Activated T-helper 1 cell treated with anti-CD3 and anti-CD28 coated beads, Interleukin-12 subunit alpha, Interleukin-12 subunit beta, Interleukin-2, Interleukin-4 antibody, amounts not matched to agents 30 ng/mL and 10 ng/mL and 1 ng/mL, durations not matched to agents 14 hours and 24 hours and 36 hours (primary cell): Measurements from ENCODE around the gene JAK1. TPM values are rescaled to one million over a fixed set of nuclear protein-coding genes. Genes with fewer than 3 reads are reported as not detected.

Source experiments
- DNase-seq: peaks from one replicate; pipeline ENCODE4 v3.0.0; 2021; ENCODE audit warnings: low spot score
- H3K27ac Mint-ChIP-seq: one replicate; pipeline ENCODE4 v1.8.0; 2021; ENCODE audit warnings: mild to moderate bottlenecking, mixed read lengths
- H3K27me3 Mint-ChIP-seq: one replicate; pipeline ENCODE4 v1.8.0; 2022; ENCODE audit warnings: mild to moderate bottlenecking, moderate library complexity, mixed read lengths; ENCODE audit not compliant: insufficient read depth
- H3K36me3 Mint-ChIP-seq: one replicate; pipeline ENCODE4 v1.8.0; 2021; ENCODE audit warnings: low read depth, mixed read lengths
- H3K4me1 Mint-ChIP-seq: one replicate; pipeline ENCODE4 v1.8.0; 2021; ENCODE audit warnings: low read depth, mixed read lengths
- H3K4me3 Mint-ChIP-seq: one replicate; pipeline ENCODE4 v1.8.0; 2021; ENCODE audit warnings: mild to moderate bottlenecking, moderate library complexity, mixed read lengths
- H3K9me3 Mint-ChIP-seq: one replicate; pipeline ENCODE4 v1.8.0; 2021; ENCODE audit warnings: mixed read lengths
- intact Hi-C: fragments of 100-400 bp; cut with micrococcal nuclease; formaldehyde crosslinking; loops from one replicate; pipeline ENCODE4 v1.15.1; 2024
- total RNA-seq: library from RNA; stranded (reverse); gene quantifications from 2 replicates; pipeline ENCODE4 v1.2.3, GENCODE V29; 2022

JAK1 gene
- total RNA-seq, 1 donor from 2014 or later, result 102 TPM

DNA sequence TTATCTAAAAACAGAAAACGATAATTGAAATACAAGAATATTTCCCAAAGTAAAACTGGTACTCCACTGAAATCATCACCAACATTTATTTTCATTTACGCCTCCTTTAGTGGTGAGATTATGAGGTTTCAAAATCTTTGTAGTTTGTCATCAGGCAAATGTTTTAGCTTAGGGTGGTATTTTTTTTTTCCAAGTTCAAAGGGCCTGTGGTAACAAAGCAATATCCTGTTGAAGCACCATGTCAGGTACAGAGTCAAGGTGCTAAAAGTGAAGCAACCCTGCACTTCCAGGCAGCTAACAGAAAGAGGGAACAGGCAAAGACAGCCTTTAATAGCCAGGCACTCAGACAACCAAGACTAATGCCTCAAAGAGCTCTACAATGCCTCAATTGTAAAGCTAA lies 89.2 kb downstream of the JAK1 start:
- DNase-seq, result peak; percentile 38
- no peaks in the 10 kb centered on the region for H3K27me3 Mint-ChIP-seq
- intact Hi-C loops, result loop anchor here (1.0 to 5.0 kb wide), 5 partner anchors 18 to 165 kb away; partner anchors contain the start of gene JAK1
- H3K4me3 Mint-ChIP-seq, result peak overlapping the region; percentile 62
- H3K9me3 Mint-ChIP-seq, result no peaks in the 10 kb centered on the region
- H3K4me1 Mint-ChIP-seq, result peaks cover 61% of the 10 kb centered on the region
- H3K27ac Mint-ChIP-seq, result peak overlapping the region; percentile 51
- peaks cover 64% of the 10 kb centered on the region for H3K36me3 Mint-ChIP-seq

DNA sequence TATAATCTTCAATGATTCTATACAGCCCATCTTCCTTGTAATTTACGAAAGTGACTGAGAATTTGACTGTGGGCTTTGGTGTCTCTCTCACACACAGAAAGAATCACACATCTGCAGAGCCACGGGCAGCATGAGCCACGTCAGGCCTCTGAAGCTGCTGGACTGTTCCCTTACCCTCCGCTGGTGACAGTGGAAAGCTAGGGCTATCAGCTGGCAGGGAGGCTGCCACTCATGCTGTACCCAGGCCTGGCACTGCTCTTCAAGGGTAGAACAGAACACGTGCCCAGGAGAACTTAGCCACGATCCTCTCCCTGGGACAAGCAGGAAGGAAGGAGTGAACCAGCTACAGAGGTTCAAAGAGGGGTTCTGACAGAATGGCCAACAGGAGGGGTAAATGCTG lies 90.7 kb downstream of the JAK1 start:
- H3K27me3 Mint-ChIP-seq, result no peaks in the 10 kb centered on the region
- H3K27ac Mint-ChIP-seq, result no peak overlapping the region
- peaks cover 59% of the 10 kb centered on the region for H3K4me1 Mint-ChIP-seq
- H3K4me3 Mint-ChIP-seq, result peak overlapping the region; percentile 58
- intact Hi-C loops, result loop anchor here (2.0 to 5.0 kb wide), 2 partner anchors 19 to 167 kb away; no protein-coding TSS in a partner anchor
- DNase-seq, result no peak
- H3K9me3 Mint-ChIP-seq, result no peaks in the 10 kb centered on the region
- peaks cover 68% of the 10 kb centered on the region for H3K36me3 Mint-ChIP-seq

DNA sequence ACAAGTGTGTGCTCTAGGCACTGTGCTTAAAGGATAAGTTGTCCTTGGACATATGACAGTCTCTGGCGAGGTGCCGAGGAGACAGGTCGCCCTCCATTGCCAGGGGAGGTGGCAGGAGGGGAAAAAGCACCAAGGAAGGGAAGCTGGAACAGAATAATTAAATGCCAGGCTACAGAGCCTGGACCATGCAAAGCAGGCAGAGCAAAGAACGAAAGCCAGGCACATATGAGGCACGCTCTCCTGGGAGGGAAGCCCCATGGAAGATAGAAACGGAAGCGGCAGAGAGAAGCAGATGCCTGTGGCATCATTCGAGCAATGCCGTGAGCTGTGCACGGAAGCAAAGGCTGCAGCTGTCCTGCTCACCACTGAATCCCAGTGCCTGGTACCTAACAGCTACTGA lies 91.2 kb downstream of the JAK1 start:
- Mint-ChIP-seq H3K27ac (no peak overlapping the region), H3K4me3 (no peak overlapping the region), H3K27me3 (no peaks in the 10 kb centered on the region), H3K9me3 (no peaks in the 10 kb centered on the region), H3K36me3 (peaks cover 66% of the 10 kb centered on the region), H3K4me1 (peaks cover 59% of the 10 kb centered on the region)
- DNase-seq, result no peak
- intact Hi-C loops, result loop anchor here (5.0 kb wide), 1 partner anchor 167 kb away; no protein-coding TSS in a partner anchor

DNA sequence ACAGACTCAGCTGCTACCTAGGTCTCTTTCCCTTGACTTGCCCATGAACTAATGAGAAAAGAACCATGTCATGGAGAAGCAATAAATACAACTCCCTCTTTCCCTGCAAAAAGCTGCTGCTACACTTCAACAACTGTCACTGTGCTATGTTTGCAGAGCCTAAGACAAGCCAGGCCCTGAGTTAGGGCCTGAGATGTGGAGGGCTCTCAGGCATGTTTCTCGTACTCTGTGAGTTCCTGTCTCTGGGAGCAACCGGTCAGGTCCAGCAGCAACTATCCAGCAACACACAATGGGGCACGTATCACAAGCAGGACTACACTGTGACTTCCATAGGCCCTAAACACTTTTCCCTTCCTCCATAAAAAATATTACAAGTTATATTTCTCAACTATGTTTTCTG lies 91.7 kb downstream of the JAK1 start:
- Mint-ChIP-seq H3K4me1 (peaks cover 59% of the 10 kb centered on the region), H3K27ac (no peak overlapping the region), H3K9me3 (no peaks in the 10 kb centered on the region), H3K27me3 (no peaks in the 10 kb centered on the region), H3K4me3 (no peak overlapping the region), H3K36me3 (peaks cover 66% of the 10 kb centered on the region)
- no peak for DNase-seq
- intact Hi-C loops, result loop anchor here (5.0 kb wide), 1 partner anchor 168 kb away; no protein-coding TSS in a partner anchor

DNA sequence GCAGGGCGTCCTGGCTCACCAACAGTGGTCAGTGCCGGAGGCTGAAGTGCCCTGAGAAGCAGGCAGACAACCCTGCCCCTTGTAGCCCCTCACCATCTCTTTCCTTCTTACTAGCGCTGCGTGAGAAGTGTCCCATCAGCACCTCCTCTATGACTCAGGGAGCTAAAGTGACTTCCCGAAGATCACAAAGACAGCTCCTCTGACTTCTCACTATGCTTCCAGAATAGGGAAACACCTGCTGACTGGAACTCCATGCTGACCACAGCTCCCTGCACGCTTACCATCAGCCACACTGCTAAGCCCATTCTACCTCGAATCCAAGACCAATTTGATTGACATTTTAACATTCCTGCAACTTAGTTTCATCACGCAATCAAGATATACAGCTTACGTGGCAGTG lies 92.8 kb downstream of the JAK1 start:
- DNase-seq, result no peak
- Mint-ChIP-seq H3K9me3 (no peaks in the 10 kb centered on the region), H3K4me1 (peaks cover 58% of the 10 kb centered on the region), H3K4me3 (no peak overlapping the region), H3K36me3 (peaks cover 71% of the 10 kb centered on the region), H3K27ac (no peak overlapping the region), H3K27me3 (no peaks in the 10 kb centered on the region)
- intact Hi-C loops, result no loop called here

DNA sequence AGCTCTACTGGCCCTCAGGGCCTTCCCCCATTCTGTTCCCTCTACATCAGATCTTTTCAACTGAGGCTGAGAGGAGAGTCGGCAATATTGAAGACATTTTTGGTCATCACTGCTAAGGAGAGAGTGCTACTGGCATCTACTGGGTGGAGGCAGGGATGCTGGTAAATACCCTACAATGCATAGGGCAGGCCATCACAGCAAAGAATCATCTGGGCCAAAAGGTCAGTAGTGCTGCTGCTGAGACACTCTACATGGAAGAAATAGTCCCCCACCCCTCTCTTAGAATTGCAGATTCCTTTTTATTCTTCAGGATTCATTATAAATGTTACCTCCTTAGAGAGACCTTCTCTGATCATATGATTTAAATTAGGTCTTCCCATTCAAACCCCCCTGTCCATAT lies 94.3 kb downstream of the JAK1 start:
- peaks cover 45% of the 10 kb centered on the region for H3K4me1 Mint-ChIP-seq
- H3K36me3 Mint-ChIP-seq, result peaks cover 70% of the 10 kb centered on the region
- intact Hi-C loops, result no loop called here
- H3K27ac Mint-ChIP-seq, result no peak overlapping the region
- no peaks in the 10 kb centered on the region for H3K27me3 Mint-ChIP-seq
- H3K9me3 Mint-ChIP-seq, result no peaks in the 10 kb centered on the region
- DNase-seq, result no peak
- no peak overlapping the region for H3K4me3 Mint-ChIP-seq

DNA sequence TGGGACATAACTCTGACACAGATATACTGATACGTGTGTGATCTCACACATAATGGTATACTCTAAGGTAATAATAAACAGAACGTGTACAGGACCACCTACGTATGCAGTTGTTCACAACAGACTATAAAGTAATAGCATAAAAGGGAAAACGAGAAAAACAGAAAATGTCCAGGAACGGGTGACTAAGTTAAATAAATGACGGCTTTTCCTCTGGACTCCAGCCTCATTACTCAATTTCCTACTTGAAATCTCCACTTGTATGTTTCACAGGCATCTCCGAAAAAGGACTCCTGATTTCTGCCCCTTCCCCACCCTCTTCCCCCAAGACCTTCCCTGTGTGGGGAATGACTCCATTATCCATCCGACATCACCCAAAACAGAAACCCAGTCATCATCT lies 95.1 kb downstream of the JAK1 start:
- H3K9me3 Mint-ChIP-seq, result no peaks in the 10 kb centered on the region
- intact Hi-C loops, result no loop called here
- peaks cover 65% of the 10 kb centered on the region for H3K36me3 Mint-ChIP-seq
- H3K27ac Mint-ChIP-seq, result no peak overlapping the region
- H3K27me3 Mint-ChIP-seq, result no peaks in the 10 kb centered on the region
- no peak for DNase-seq
- peaks cover 38% of the 10 kb centered on the region for H3K4me1 Mint-ChIP-seq
- no peak overlapping the region for H3K4me3 Mint-ChIP-seq

DNA sequence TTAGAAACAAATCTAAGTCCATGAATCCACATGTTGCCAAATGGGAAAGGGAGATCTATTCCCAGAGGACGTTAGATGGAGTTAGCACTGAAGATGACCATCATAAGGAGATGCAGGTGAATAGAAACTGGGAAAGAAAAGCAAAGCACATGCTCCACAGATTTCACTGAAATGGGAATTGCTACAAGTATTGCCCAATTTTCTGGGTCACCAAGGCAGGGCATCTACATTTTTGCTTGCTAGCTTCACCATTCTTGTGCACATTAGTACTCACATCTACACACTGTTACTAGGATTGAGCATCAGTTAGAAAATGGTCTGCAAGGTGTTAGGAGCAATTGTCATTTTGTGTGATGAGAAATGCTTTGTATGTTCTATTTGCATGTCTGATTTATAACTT lies 99.1 kb downstream of the JAK1 start:
- no peak for DNase-seq
- Mint-ChIP-seq H3K9me3 (no peaks in the 10 kb centered on the region), H3K4me3 (no peak overlapping the region), H3K36me3 (peaks cover 52% of the 10 kb centered on the region), H3K4me1 (peaks cover 34% of the 10 kb centered on the region), H3K27ac (no peak overlapping the region), H3K27me3 (no peaks in the 10 kb centered on the region)
- intact Hi-C loops, result no loop called here

DNA sequence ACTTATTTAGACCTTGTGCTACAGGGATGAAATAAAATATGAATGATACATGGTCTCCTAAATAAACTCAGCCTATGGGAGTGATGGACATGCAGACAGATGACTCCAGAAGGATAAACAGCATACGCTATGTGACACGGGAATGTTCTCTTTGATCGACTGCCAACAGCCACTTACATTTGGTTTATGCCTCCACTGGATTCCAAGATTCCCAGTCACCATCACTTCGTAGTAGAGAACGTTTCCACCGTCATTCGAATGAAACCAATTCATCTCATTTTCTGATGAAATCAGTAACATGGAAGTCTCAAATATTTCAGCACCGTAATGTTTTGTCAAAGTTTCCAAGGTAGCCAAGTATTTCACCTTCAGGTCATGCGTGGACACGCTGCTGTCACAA lies 99.7 kb downstream of the JAK1 start:
- intact Hi-C loops, result no loop called here
- Mint-ChIP-seq H3K27me3 (no peaks in the 10 kb centered on the region), H3K27ac (no peak overlapping the region), H3K36me3 (peaks cover 47% of the 10 kb centered on the region), H3K9me3 (no peaks in the 10 kb centered on the region), H3K4me3 (no peak overlapping the region), H3K4me1 (peaks cover 28% of the 10 kb centered on the region)
- DNase-seq, result no peak

DNA sequence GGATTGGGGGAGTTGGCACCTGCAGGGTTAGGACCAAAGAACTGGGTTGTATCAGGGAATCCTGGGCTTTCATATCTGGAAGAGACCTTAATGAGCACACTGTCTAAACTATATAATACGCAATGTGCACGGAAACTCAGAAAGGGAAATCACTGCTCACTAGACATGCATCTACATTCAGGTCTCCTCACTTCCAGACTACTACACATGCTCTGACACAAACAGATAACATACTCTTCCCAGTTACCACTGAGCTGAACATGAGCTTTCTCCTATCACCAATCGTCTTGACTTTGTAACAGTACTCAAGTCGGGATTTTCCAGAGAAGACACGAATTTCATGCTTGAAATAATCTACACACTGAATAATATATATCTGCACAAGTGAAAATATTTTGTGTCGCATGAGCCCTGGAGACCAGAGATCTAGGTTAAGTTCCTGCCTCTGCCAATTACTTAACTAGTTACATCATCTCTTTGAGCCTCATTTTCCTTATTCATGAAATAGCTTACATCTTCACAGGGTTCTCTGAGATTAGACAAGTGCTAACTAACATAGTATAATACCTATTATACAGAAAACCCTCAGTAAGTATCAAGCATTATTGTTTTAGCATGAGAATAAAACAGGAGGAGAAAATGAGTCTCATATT lies 101.1 kb downstream of the JAK1 start:
- H3K27ac Mint-ChIP-seq, result peak overlapping the region; percentile 64
- H3K4me3 Mint-ChIP-seq, result no peak overlapping the region
- intact Hi-C loops, result loop anchor here (2.0 kb wide), 1 partner anchor 100 kb away; no protein-coding TSS in a partner anchor
- peaks cover 25% of the 10 kb centered on the region for H3K4me1 Mint-ChIP-seq
- H3K9me3 Mint-ChIP-seq, result no peaks in the 10 kb centered on the region
- DNase-seq, result no peak
- H3K27me3 Mint-ChIP-seq, result no peaks in the 10 kb centered on the region
- peaks cover 40% of the 10 kb centered on the region for H3K36me3 Mint-ChIP-seq

DNA sequence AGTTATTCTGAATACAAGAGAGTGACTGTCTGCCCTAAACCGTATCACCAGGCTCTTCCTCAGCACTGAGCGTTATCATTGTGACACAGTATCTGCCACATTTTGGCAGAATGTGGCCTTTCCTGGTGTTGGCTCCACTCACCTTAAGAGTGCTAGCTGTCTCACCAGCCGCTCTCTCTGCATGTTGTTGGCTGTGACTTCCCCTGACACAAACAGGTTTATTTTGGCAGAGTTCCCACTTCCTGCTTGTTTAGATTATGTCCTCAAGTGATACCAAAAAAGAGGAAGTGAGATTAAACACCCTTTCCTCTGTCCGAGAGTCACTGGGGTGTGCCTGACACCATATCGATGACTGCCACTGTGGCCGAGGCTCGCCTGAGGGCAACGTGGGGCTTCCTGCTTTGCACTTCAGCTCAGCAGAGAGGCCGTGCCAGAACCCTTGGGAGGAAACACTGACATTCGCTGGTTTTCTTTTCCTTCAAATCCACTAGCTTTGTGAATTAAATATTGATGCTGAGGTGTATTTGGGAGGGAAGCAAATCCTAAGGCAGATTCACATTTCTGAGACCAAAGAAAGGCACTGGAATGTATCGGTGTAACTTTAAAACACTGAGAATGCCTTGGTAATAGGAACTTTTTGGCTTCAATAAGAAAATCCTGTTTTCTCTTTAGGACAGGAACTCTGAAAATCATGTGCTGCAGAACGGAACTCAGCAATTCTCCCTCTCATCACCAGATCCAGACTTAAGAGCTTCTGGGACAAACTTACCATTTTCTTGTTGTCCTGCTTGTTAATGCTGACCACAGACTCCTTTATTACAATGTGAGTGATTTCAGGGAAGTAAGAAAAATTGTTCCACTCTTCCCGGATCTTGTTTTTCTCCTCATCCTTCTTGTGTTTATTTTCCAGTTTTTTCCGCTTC lies 102.1 kb downstream of the JAK1 start:
- Mint-ChIP-seq H3K36me3 (peaks cover 44% of the 10 kb centered on the region), H3K4me1 (peaks cover 25% of the 10 kb centered on the region), H3K9me3 (no peaks in the 10 kb centered on the region), H3K27me3 (no peaks in the 10 kb centered on the region), H3K4me3 (no peak overlapping the region), H3K27ac (peak overlapping the region; percentile 41)
- intact Hi-C loops, result loop anchor here (2.0 kb wide), 1 partner anchor 101 kb away; no protein-coding TSS in a partner anchor
- DNase-seq, result peak; percentile 16

DNA sequence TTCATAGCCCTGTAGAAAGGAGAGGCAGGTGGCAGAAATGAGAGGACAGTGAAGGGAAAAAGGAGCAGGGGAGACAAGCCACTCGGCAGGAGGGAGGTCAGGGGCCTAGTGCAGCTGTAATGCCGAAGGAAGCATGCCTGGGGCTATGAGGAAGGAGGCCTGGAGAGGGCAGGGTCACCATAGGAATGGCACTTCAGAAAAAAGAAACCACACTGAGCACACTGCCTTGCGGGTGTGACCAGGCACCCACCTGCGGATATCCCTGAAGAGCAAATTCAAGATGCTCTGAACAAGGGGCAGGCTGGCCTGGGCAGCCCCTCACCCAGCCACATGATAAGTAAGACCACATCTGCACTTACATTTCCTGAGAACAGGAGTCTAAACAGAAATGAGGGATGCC lies 104.7 kb downstream of the JAK1 start:
- H3K4me3 Mint-ChIP-seq, result no peak overlapping the region
- peaks cover 48% of the 10 kb centered on the region for H3K36me3 Mint-ChIP-seq
- H3K27ac Mint-ChIP-seq, result no peak overlapping the region
- no peaks in the 10 kb centered on the region for H3K27me3 Mint-ChIP-seq
- no peaks in the 10 kb centered on the region for H3K9me3 Mint-ChIP-seq
- intact Hi-C loops, result no loop called here
- H3K4me1 Mint-ChIP-seq, result peaks cover 19% of the 10 kb centered on the region
- DNase-seq, result no peak

DNA sequence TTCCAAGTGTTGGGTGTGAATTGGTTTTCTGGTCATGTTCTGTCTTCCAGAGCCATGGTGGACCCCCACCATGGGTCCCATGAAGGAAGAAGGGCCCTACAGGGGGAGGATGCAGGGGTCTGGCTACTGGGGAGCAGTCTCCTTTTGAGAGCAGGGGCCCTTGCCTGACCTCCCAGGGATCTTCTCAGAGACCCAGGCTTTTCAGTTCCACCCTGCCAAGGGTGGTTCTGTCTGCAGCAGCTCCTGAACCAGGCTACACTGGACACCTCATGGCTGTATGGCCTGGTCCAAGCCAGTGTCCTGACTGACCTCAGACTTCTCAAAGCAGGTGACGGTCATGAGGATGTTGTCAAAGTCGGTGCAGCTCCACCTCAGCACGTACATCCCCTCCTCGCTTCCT lies 109.0 kb downstream of the JAK1 start:
- H3K36me3 Mint-ChIP-seq, result peaks cover 53% of the 10 kb centered on the region
- no peak overlapping the region for H3K4me3 Mint-ChIP-seq
- H3K4me1 Mint-ChIP-seq, result no peaks in the 10 kb centered on the region
- no peak for DNase-seq
- no peak overlapping the region for H3K27ac Mint-ChIP-seq
- intact Hi-C loops, result no loop called here
- H3K27me3 Mint-ChIP-seq, result no peaks in the 10 kb centered on the region
- H3K9me3 Mint-ChIP-seq, result no peaks in the 10 kb centered on the region
